EH (cell line): ENCODE measurements around the gene COL11A2.
"Not testable (repeated sequence)": the region's sequence is repeated elsewhere in the genome, so short reads cannot be mapped to it uniquely, and the experiment has no call there.

ENCODE experiments used
- DNase-seq: peaks from one replicate; pipeline ENCODE4 v3.0.0-alpha.2; 2015; ENCODE audit warnings: low read depth

The COL11A2 gene

GRCh38 chr6:33156561-33156960, 35.7 kb downstream of the COL11A2 start:
- no peak for DNase-seq

GRCh38 chr6:33154349-33154748, 37.9 kb downstream of the COL11A2 start:
- DNase-seq, result no peak

- no peak for DNase-seq
These were observed 41.2 kb downstream of the COL11A2 start for GRCh38 chr6:33151050-33151449.

GRCh38 chr6:33150560-33150959, 41.7 kb downstream of the COL11A2 start:
- not testable (repeated sequence) for DNase-seq

- peak; percentile 64 for DNase-seq
These were observed 44.2 kb downstream of the COL11A2 start for GRCh38 chr6:33147807-33148666.

- DNase-seq, result peak; percentile 23
These were observed 47.9 kb downstream of the COL11A2 start for GRCh38 chr6:33144373-33144772.

GRCh38 chr6:33143113-33143770, 49.0 kb downstream of the COL11A2 start:
- no peak for DNase-seq

GRCh38 chr6:33142501-33143070, 49.7 kb downstream of the COL11A2 start:
- DNase-seq, result no peak

GRCh38 chr6:33140556-33140955, 51.7 kb downstream of the COL11A2 start:
- no peak for DNase-seq

- no peak for DNase-seq
These were observed 52.6 kb downstream of the COL11A2 start for GRCh38 chr6:33139596-33140206.

GRCh38 chr6:33136310-33136900, 55.9 kb downstream of the COL11A2 start:
- DNase-seq, result no peak

GRCh38 chr6:33132081-33132524, 60.2 kb downstream of the COL11A2 start:
- DNase-seq, result peak; percentile 8

GRCh38 chr6:33128318-33128717, 63.9 kb downstream of the COL11A2 start:
- no peak for DNase-seq

- peak; percentile 52 for DNase-seq
These were observed 66.1 kb downstream of the COL11A2 start for GRCh38 chr6:33126101-33126714.

GRCh38 chr6:33124947-33125346, 67.3 kb downstream of the COL11A2 start:
- no peak for DNase-seq

- no peak for DNase-seq
These were observed 67.8 kb downstream of the COL11A2 start for GRCh38 chr6:33124525-33124901.

- peak; percentile 50 for DNase-seq
These were observed 68.3 kb downstream of the COL11A2 start for GRCh38 chr6:33123732-33124524.

GRCh38 chr6:33123181-33123580, 69.1 kb downstream of the COL11A2 start:
- no peak for DNase-seq

- no peak for DNase-seq
These were observed 72.3 kb downstream of the COL11A2 start for GRCh38 chr6:33120001-33120400.

- DNase-seq, result peak; percentile 63
These were observed 73.6 kb downstream of the COL11A2 start for GRCh38 chr6:33118525-33119123.
